Prostate gland (tissue), 2 donors: ENCODE results near the gene PCNX1.

Experiments
- POLR2A ChIP-seq: fragments of 450-650 bp; IDR thresholded peaks from one replicate; pipeline ENCODE4 v1.6.1; 2016; ENCODE audit warnings: antibody characterized with exemption, mild to moderate bottlenecking
- TF ChIP-seq, protein P1 (sequence below), 4 experiments: fragments of 200-600 bp in 2 of 4; fragments of 450-650 bp in 2 of 4; sonication (generic) in 2 of 4; IDR thresholded peaks; 1 replicate in 3 of 4; 2 replicates in 1 of 4; pipeline ENCODE4 v1.5.1; 2016 to 2019; ENCODE audit warnings: antibody characterized with exemption in 4 of 4, mild to moderate bottlenecking in 2 of 4, moderate library complexity in 2 of 4

DNA sequence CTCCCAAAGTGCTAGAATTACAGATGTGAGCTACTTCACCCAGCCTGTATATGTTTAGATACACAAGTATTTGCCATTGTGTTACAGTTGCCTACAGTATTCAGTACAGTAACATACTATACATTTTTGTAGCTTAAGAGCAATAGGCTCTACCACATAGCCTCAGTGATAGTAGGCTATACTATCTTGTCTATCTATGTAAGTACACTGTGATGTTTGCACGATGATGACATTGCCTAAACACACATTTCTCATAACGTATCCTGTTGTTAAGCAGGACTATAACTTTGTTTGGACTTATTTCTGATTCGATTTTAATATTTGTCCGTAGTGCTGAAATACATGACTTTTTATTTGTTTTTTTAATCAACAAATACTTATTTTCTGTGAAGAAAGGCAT lies 129.2 kb downstream of the PCNX1 start:
- no peak for TF ChIP-seq POLR2A
- TF ChIP-seq, protein P1, sequence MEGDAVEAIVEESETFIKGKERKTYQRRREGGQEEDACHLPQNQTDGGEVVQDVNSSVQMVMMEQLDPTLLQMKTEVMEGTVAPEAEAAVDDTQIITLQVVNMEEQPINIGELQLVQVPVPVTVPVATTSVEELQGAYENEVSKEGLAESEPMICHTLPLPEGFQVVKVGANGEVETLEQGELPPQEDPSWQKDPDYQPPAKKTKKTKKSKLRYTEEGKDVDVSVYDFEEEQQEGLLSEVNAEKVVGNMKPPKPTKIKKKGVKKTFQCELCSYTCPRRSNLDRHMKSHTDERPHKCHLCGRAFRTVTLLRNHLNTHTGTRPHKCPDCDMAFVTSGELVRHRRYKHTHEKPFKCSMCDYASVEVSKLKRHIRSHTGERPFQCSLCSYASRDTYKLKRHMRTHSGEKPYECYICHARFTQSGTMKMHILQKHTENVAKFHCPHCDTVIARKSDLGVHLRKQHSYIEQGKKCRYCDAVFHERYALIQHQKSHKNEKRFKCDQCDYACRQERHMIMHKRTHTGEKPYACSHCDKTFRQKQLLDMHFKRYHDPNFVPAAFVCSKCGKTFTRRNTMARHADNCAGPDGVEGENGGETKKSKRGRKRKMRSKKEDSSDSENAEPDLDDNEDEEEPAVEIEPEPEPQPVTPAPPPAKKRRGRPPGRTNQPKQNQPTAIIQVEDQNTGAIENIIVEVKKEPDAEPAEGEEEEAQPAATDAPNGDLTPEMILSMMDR (IDR thresholded peaks at IDR 0.05), result no peak
